GM19023 (cell line): ENCODE measurements around the gene EIF5B.
"Not testable (repeated sequence)": the region's sequence is repeated elsewhere in the genome, so short reads cannot be mapped to it uniquely, and the experiment has no call there.

Experiments used
- ATAC-seq: cut with Tn5 transposase; IDR thresholded peaks from one replicate; pipeline ENCODE4 v1.9.1; 2021; ENCODE audit warnings: mild to moderate bottlenecking, moderate library complexity; ENCODE audit not compliant: unreplicated experiment

EIF5B gene

GRCh38 chr2:99368854-99369253 lies 31.7 kb downstream of the EIF5B start:
- not testable (repeated sequence) for ATAC-seq

DNA sequence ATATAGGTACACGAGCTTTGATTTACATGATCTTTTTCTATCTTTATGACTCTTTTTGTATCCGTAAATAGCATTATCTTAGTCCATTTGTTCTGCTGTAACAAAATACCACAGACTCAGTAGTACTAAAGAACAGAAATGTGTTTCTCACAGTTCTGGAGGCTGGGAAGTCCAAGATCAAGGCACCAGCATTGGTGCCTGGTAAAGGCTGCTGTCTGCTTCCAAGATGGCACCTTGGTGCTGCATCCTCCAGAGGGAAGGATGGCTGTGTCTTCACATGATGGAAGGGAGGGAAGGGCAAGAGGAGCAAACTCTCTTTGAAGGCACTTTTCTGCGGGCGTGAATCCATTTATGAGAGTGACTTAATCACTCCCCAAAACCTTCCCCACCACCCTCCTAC lies 36.0 kb downstream of the EIF5B start:
- no peak for ATAC-seq

DNA sequence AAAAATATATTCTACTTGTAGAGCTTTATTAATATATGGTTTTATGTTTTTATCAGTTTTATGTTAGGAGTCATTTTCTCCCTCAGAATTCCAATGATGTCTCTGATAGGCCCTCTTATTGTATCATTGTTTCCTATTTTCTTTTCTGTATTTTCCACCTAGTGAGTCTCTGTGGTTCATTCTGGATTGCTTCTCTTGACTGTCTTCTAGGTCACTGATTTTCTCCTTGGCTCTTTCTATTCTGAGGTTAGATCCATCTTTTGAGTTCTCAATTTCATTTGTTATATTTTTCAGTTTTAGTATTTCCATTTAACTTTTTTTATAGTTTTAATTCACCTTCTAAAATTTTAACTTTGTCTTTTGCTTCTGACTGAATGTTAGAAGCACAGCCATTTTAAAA lies 37.6 kb downstream of the EIF5B start:
- no peak for ATAC-seq

DNA sequence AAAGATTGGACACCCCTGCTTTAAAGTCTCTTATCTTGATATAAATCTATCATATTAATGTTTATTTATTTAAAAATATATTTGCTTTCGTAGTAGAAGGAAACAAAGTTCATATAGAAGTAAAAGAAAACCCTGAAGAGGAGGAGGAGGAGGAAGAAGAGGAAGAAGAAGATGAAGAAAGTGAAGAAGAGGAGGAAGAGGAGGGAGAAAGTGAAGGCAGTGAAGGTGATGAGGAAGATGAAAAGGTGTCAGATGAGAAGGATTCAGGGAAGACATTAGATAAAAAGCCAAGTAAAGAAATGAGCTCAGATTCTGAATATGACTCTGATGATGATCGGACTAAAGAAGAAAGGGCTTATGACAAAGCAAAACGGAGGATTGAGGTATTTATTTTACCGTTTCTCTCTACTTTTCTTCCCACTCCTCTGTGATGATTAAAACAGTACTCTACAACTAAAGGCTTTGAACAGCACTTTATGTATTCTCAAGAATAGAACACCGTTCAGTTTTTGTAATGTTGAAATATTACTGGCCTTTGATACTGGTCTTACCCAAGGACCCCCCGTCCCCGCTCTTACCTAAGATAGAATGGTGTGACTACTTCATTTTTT lies 39.2 kb downstream of the EIF5B start:
- ATAC-seq, result no peak

GRCh38 chr2:99377879-99378278 lies 40.7 kb downstream of the EIF5B start:
- ATAC-seq, result no peak

GRCh38 chr2:99380376-99381010 lies 43.3 kb downstream of the EIF5B start:
- ATAC-seq, result no peak

DNA sequence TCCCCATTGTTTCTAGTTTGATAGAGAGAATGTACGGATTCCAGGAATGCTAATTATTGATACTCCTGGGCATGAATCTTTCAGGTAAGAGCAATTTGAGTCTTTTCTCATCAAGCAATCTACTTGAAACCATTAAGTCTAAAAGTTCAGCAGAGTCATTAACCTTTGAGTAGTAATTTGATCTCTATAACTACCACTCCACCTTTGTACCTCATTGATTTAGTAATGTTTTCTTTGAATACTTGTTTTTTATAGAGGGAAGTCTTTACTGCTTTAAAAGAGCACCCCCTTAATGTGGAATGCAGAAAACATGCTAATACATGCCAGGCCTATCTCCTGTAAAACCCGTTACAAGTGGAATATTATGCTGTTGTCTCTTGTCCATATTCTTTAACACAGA lies 45.0 kb downstream of the EIF5B start:
- no peak for ATAC-seq

- no peak for ATAC-seq
Measured at GRCh38 chr2:99386011-99386410, 48.8 kb downstream of the EIF5B start.

DNA sequence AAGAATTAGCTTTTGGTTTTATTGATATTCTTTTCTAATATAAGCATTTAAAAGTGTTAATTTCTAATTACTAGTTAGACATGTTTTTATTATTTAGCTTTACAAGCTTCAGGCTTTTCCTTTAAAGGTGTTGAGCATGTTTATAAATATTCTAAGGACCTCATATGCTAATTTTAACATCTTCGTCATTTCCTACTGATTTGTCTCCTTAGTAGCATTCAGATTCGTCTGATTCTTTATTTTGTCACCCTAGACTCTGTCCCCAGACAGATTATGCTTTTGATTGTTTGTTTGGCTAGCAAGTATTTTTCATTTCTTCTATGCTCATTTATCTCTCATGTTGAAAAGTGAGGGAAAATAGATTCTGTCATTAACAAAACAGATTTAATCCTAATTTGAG lies 51.7 kb downstream of the EIF5B start:
- ATAC-seq, result no peak

DNA sequence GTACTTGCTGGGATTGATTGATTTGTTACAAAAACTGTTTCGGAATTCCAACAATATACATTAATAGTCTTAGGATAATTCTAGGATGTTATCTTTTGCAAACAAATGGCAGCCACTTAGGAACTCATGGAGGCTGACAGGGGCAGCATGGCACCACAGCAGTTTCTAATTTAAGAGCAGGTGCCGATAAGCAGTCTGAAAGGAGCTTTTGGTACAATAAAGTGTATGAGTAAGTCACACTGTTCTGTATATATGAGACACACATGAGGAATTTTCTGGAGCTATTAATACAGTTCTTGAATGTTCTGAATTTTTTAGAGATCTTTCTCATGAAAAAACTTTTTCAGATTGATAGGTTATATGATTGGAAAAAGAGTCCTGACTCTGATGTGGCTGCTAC lies 52.2 kb downstream of the EIF5B start:
- no peak for ATAC-seq

DNA sequence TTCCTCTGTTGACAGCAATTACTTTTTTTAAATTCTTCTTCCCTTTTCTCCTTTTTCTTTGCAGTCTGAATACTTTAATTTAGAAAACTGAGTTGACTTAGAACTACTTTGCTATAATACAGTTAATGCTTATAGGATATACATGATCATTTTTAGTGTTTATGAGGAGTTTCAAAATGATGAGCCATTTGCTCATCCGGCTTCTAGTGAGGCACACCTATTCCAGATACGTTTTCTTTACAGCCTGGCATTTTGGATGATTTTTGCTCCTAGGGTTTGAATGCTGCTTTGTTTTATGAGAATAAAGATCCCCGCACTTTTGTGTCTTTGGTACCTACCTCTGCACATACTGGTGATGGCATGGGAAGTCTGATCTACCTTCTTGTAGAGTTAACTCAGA lies 52.8 kb downstream of the EIF5B start:
- ATAC-seq, result no peak

DNA sequence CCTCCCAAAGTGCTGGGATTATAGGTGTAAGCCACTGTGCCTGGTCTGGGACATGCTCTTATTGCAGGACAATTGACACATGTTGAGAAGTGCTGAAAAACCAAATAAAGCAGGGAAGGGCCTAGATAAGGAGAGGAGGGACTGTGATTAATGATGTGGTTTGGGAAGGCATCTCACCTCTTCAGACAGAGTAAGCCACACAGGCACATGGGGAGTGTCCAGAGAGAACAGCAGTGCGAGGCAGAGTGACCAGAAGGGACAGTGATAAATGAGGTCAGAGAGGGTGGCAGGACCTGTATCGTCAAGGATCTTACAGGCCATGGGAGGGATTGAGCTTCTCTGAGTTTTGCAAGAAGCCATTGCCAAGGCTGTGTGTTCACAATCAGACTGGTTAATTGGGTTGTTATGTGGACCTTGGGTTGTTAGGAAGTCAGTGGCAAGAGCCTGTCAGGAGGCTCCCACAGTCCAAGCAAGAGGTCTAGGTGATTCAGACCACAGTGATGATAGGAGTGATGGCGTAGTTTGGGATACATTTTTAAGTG lies 58.5 kb downstream of the EIF5B start:
- no peak for ATAC-seq

DNA sequence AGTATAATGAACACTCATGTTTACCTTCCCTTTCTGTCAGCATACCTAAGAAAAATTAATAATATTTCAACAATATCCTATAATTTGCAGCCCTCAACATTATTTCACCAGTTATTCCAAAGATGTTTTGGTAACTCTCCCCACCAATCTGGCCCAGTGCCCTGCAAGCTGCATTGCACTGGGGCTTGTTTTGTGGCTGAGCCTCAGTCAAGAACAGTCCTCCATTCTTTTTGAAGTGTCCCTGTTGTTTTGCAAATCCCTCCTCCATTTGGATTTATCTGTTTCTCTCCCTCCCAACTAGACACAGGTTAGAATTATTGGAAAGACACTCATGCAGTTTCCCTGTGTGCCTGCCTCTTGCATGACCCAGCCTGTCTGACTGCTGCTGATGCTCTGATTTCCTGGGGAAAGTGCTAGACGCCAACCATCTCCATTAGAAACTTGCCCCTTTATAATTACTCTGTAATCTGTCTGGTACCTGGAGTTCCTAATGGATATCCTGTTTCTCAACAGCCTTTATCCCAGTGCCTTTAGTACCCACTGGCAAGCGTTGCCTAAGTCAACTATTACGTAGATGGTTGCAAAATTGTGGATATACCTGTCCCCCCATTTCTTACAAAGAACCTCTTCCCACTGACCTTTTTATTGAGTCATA lies 60.2 kb downstream of the EIF5B start:
- ATAC-seq, result no peak

DNA sequence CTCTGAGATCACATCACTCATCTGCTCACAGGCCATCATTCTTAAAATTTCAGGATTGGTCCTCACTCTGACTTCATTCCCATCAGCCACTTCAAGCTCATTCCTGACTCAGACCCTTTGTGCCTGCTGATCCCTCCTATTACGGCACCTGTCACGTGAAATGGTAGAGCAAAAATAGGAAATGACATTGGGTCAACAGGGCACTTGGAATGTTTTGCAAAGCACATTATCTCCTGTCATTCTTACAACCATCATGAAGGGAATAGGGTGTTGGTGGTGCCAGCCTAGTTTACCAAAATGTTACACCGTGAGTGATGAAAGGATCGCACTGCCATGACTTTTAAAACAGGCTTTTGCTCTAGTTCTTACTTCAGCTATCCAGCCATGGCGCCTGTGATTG lies 61.1 kb downstream of the EIF5B start:
- no peak for ATAC-seq

DNA sequence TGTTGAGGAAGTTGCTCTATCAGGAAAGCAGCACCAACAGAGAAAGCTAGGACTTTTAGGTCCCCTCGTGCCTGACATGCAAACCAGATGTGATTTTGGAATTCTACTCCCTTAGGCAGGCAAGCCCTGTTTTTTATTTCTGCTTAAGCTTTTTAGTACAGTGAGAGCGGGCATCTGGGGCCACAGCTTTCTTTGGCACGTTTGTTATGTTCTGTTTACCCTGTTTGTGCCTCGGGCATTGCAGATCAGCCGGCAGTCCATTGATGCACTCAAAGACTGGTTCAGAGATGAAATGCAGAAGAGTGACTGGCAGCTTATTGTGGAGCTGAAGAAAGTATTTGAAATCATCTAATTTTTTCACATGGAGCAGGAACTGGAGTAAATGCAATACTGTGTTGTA lies 61.9 kb downstream of the EIF5B start:
- no peak for ATAC-seq

GRCh38 chr2:99399795-99400194 lies 62.6 kb downstream of the EIF5B start:
- ATAC-seq, result no peak

GRCh38 chr2:99401841-99402240 lies 64.7 kb downstream of the EIF5B start:
- ATAC-seq, result no peak

DNA sequence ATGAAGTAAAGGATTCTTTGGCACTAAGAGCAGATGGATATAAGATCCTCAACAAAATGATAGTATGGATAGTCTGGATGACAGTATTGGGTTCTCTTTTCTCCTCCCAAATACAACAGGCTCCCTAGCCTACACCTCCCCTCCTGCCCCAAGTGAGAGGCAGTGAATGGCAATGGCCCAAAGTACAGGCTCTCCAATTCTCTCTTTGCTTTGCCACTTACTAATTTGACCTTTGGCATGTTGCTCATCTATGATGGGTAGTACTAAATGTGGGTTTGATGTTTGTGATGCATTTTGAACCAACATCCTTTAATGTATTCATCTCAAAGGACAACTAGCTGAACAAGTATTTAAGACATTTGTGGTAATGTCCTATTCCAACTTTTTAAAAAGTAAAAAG lies 65.9 kb downstream of the EIF5B start:
- no peak for ATAC-seq

DNA sequence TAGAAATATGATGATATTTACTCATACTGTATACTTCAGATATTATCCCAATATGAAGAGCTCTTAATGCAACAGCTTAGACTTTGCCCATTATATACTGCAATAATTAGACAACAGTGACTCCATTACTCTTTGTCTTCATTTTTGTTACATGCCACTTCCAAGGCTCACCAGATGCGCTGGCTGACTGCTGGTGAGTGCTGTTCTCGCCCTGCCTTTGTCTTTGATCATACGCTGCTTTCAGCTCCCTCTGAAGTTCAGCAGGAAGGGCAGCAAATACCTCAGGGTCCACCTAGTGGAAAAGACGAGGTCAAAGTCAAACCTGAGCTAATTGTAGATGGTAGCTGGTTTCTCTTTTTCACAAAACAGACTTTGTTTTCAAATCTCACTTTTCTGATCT lies 66.3 kb downstream of the EIF5B start:
- ATAC-seq, result no peak

GRCh38 chr2:99404039-99404796 lies 67.0 kb downstream of the EIF5B start:
- no peak for ATAC-seq

GRCh38 chr2:99404797-99405669 lies 67.8 kb downstream of the EIF5B start:
- ATAC-seq, result no peak
